ENCODE data around the gene TRPM2. TPM values are rescaled to one million over a fixed set of nuclear protein-coding genes. Genes with fewer than 3 reads are reported as not detected.

The TRPM2 gene
- total RNA-seq, 6 experiments from 2014 or later, result 0.92 to 2.0 (median 1.2) TPM

GRCh38 chr21:44370027-44370735, 16.8 kb downstream of the TRPM2 start:
- TF ChIP-seq POLR2A (IDR thresholded peaks at IDR 0.05) (no peak), CTCF (IDR thresholded peaks at IDR 0.05) (no peak)
- Histone ChIP-seq H3K36me3 (no peaks in the 10 kb centered on the region), H3K4me3 (no peak overlapping the region), H3K27me3 (no peaks in the 10 kb centered on the region), H3K9me3 (no peaks in the 10 kb centered on the region), H3K27ac (no peak overlapping the region), H3K4me1 (peaks cover 0 to 3% (median 0%) of the 10 kb centered on the region in 4 donors)
- ATAC-seq, result peak; percentile 75 to 87 (median 80)
- no CpG with 5 or more reads among the region's 29 CpGs for WGBS (ENCODE audit: insufficient coverage, low coverage, low lambda C conversion rate, missing lambda C conversion rate)
- peak in 2 of 3 donors; percentile 55 to 63 for DNase-seq
- intact Hi-C loops (cut with DNase I), result no loop called here

GRCh38 chr21:44370786-44371410, 17.5 kb downstream of the TRPM2 start:
- Histone ChIP-seq H3K27ac (no peak overlapping the region), H3K4me1 (peaks cover 0 to 3% (median 0%) of the 10 kb centered on the region in 4 donors), H3K9me3 (no peaks in the 10 kb centered on the region), H3K4me3 (no peak overlapping the region), H3K36me3 (no peaks in the 10 kb centered on the region), H3K27me3 (no peaks in the 10 kb centered on the region)
- no peak for TF ChIP-seq POLR2A (IDR thresholded peaks at IDR 0.05)
- TF ChIP-seq CTCF (IDR thresholded peaks at IDR 0.05), result no peak
- peak in 1 of 4 donors; percentile 3 for ATAC-seq
- peak in 1 of 3 donors; percentile 42 for DNase-seq
- intact Hi-C loops (cut with DNase I), result no loop called here
- WGBS (ENCODE audit: insufficient coverage, low coverage, low lambda C conversion rate, missing lambda C conversion rate), result 82% methylated on average over 4 of the region's 37 CpGs

GRCh38 chr21:44371596-44371995, 18.2 kb downstream of the TRPM2 start:
- no peaks in the 10 kb centered on the region for H3K27me3 ChIP-seq
- H3K27ac ChIP-seq, result no peak overlapping the region
- WGBS (ENCODE audit: insufficient coverage, low coverage, low lambda C conversion rate, missing lambda C conversion rate), result 95% methylated on average over 3 of the region's 6 CpGs
- peaks cover 0 to 3% (median 0%) of the 10 kb centered on the region in 4 donors for H3K4me1 ChIP-seq
- H3K9me3 ChIP-seq, result no peaks in the 10 kb centered on the region
- H3K4me3 ChIP-seq, result no peak overlapping the region
- TF ChIP-seq CTCF (IDR thresholded peaks at IDR 0.05) (no peak), POLR2A (IDR thresholded peaks at IDR 0.05) (no peak)
- intact Hi-C loops (cut with DNase I), result no loop called here
- H3K36me3 ChIP-seq, result no peaks in the 10 kb centered on the region
- DNase-seq (peak in 1 of 3 donors; percentile 28), ATAC-seq (no peak)

GRCh38 chr21:44372616-44373015, 19.2 kb downstream of the TRPM2 start:
- Histone ChIP-seq H3K27me3 (no peaks in the 10 kb centered on the region), H3K4me1 (peaks cover 0 to 3% (median 0%) of the 10 kb centered on the region in 4 donors), H3K36me3 (no peaks in the 10 kb centered on the region), H3K27ac (no peak overlapping the region), H3K9me3 (no peaks in the 10 kb centered on the region), H3K4me3 (no peak overlapping the region)
- TF ChIP-seq POLR2A (IDR thresholded peaks at IDR 0.05) (no peak), CTCF (IDR thresholded peaks at IDR 0.05) (no peak)
- peak in 2 of 3 donors; percentile 22 to 29 for DNase-seq
- ATAC-seq, result no peak
- intact Hi-C loops (cut with DNase I), result no loop called here
- WGBS (ENCODE audit: insufficient coverage, low coverage, low lambda C conversion rate, missing lambda C conversion rate), result 74% methylated on average over 7 of the region's 8 CpGs
